GM06990 (cell line): ENCODE results near the gene ELMO1.

Source experiments
- DNase-seq: peaks from one replicate; pipeline ENCODE4 v3.0.0-alpha.2; 2011; ENCODE audit not compliant: insufficient read length; ENCODE audit errors: extremely low read depth
- H3K27me3 ChIP-seq: replicated peaks from 2 replicates; pipeline ENCODE4 v1.6.0; 2011; ENCODE audit warnings: low read length; ENCODE audit not compliant: control insufficient read depth, insufficient read depth
- H3K36me3 ChIP-seq: 2 replicates; pipeline ENCODE4 v1.5.1; 2011; ENCODE audit warnings: low read length; ENCODE audit not compliant: control insufficient read depth, insufficient read depth
- H3K4me3 ChIP-seq: replicated peaks from 2 replicates; pipeline ENCODE4 v1.5.1; 2011; ENCODE audit warnings: low read depth, mild to moderate bottlenecking, control low read depth, low read length
- CTCF ChIP-seq: IDR thresholded peaks from 2 replicates; pipeline ENCODE4 v1.5.1; 2011; ENCODE audit warnings: low read length, control low read depth, mild to moderate bottlenecking, inconsistent platforms; ENCODE audit not compliant: insufficient read depth, poor library complexity, severe bottlenecking

The ELMO1 gene

GRCh38 chr7:36942025-36942424 is 506.6 kb downstream of the ELMO1 start:
- Histone ChIP-seq H3K27me3 (no peaks in the 10 kb centered on the region), H3K36me3 (peaks cover 2% of the 10 kb centered on the region), H3K4me3 (no peak overlapping the region)
- TF ChIP-seq CTCF: no peak
- no peak for DNase-seq

DNA sequence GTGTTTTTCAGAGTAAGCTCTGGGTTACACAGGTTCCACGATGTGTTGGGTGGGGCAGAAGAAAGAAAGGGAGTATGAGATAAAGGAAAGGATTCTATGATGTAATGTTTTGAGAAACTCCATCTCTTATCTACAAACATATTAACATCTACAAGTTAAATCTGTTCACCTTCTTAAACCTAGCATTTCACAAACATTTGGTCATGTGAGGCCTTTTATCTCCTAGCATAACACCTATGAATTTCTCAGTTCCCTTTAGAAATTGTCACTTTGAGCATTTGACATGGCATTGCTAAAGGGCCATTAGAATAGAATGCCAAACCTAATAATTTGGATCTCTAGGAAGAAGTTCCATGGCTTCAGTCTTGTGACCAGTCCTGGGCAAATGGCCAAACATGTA is 507.3 kb downstream of the ELMO1 start:
- no peak for TF ChIP-seq CTCF
- Histone ChIP-seq H3K4me3 (no peak overlapping the region), H3K36me3 (peaks cover 2% of the 10 kb centered on the region), H3K27me3 (no peaks in the 10 kb centered on the region)
- DNase-seq: no peak

DNA sequence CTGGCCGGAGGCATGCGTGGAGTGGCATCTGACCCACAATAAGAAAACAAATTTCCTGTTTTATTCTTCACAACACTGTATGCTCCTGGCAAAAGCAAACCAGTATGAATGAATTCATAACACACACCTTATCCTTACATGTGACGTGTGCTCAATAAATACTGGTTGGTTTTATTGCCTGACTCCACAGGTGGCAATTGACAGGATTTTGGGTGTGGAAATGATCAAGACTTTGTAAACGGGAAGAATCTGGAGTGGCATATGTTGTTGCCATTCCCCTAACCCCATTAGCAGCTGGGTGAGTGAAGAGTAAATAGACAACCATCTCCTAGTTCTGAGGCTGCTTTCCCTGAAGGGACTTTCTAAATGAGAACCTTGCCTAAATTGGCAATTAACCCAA is 508.8 kb downstream of the ELMO1 start:
- Histone ChIP-seq H3K27me3 (no peaks in the 10 kb centered on the region), H3K4me3 (no peak overlapping the region), H3K36me3 (peaks cover 2% of the 10 kb centered on the region)
- no peak for DNase-seq
- TF ChIP-seq CTCF: no peak

DNA sequence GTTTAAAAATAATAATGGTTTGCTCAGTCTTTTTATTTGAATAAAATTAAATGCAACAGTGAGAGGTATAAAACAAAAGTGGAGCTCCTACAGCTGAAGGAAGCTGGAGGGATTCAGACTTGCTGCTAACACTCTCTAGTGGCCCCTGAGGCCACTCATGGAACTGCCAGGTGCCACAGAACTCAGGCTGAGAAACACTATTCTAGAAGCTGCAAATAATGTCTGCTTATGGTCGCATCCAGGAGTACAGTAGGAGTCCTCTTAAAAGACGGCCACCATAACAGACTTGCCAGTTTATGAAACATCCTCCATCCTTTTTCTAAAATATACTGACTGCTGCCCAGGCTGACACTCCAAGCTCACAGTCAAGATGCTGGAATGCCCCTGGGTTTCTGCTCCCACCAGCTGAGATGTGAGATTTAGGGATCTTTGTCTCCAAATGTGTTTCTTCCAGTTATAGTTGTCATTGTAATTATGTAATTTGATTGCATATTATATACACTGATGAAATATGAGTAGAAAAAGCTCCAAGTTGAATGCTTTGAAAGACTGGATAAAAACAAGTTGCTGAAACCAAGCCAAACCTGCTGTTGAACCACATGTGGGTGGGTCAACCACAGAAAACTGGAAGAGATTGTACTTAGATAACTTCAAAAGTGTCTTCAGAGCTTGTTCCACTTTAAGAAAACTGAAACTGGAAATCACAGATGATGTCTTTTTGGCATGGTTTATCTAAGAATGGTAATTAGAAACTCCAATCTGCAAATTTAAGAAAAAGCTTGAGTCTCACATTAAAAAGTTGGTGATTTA is 510.7 kb downstream of the ELMO1 start:
- no peak for DNase-seq

GRCh38 chr7:36931892-36932291 is 516.8 kb downstream of the ELMO1 start:
- no peak for TF ChIP-seq CTCF
- Histone ChIP-seq H3K4me3 (no peak overlapping the region), H3K36me3 (peaks cover 4% of the 10 kb centered on the region), H3K27me3 (no peaks in the 10 kb centered on the region)
- no peak for DNase-seq

More for the DNA sequence above, 510.7 kb downstream of the ELMO1 start:
- H3K4me3 ChIP-seq: no peak overlapping the region
- H3K36me3 ChIP-seq: peaks cover 3% of the 10 kb centered on the region
- no peaks in the 10 kb centered on the region for H3K27me3 ChIP-seq
- TF ChIP-seq CTCF: no peak
